Fibroblast of mammary gland (primary cell): Measurements from ENCODE around the gene PTOV1.

Source experiments
- DNase-seq: peaks from one replicate; pipeline ENCODE4 v3.0.0-alpha.2; 2010; ENCODE audit warnings: low read depth
- H3K4me3 ChIP-seq: 2 replicates; pipeline ENCODE4 v1.5.1; 2011; ENCODE audit warnings: low read depth, mild to moderate bottlenecking, low read length, moderate library complexity; ENCODE audit not compliant: control insufficient read depth
- CTCF ChIP-seq: conservative IDR thresholded peaks from 2 replicates; pipeline ENCODE4 v1.5.1; 2011; ENCODE audit warnings: low read depth, low read length, inconsistent platforms; ENCODE audit not compliant: control insufficient read depth, insufficient read depth

PTOV1 gene

GRCh38 chr19:49883094-49883493 lies 32.1 kb downstream of the PTOV1 start:
- no peak for TF ChIP-seq CTCF
- H3K4me3 ChIP-seq = no peak overlapping the region
- no peak for DNase-seq

DNA sequence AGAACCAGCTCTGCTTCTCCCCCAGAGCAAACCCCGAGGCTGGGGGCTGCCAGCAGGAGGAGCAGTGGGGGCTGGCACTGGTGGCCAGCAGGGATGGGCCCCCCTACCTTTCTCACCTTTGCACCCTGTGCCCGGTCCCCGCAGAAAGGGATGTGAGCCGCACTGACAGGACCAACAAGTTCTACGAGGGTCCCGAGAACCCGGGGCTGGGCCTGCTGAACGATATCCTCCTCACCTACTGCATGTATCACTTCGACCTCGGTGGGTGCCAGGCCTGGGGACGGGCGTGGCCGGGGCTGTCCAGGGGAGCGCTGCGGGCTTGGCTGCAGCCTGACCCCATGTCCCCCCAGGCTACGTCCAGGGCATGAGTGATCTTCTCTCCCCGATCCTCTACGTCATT lies 33.1 kb downstream of the PTOV1 start:
- TF ChIP-seq CTCF = no peak
- DNase-seq = no peak
- no peak overlapping the region for H3K4me3 ChIP-seq

DNA sequence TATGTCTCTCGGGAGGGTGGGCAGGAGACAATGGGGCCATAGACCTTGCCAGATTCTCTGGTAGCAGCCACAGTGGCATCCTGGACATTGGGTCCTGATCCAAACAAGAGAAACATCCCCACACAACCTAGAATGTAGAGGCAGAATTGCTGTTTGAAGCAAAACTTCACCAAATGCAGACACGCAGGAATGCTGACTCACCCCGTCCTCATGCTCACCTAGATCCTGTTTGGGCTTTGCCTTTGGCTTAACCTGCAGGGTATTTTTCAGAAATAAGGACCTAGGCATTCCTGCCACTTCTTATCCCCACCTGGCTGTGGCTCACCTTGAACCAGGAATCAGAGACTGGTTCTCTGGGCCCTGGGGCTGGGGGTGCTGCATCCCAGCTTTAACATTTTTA lies 33.8 kb downstream of the PTOV1 start:
- H3K4me3 ChIP-seq = no peak overlapping the region
- DNase-seq = no peak
- TF ChIP-seq CTCF = no peak

GRCh38 chr19:49887037-49887664 lies 36.2 kb downstream of the PTOV1 start:
- TF ChIP-seq CTCF = no peak
- DNase-seq = no peak
- no peak overlapping the region for H3K4me3 ChIP-seq

DNA sequence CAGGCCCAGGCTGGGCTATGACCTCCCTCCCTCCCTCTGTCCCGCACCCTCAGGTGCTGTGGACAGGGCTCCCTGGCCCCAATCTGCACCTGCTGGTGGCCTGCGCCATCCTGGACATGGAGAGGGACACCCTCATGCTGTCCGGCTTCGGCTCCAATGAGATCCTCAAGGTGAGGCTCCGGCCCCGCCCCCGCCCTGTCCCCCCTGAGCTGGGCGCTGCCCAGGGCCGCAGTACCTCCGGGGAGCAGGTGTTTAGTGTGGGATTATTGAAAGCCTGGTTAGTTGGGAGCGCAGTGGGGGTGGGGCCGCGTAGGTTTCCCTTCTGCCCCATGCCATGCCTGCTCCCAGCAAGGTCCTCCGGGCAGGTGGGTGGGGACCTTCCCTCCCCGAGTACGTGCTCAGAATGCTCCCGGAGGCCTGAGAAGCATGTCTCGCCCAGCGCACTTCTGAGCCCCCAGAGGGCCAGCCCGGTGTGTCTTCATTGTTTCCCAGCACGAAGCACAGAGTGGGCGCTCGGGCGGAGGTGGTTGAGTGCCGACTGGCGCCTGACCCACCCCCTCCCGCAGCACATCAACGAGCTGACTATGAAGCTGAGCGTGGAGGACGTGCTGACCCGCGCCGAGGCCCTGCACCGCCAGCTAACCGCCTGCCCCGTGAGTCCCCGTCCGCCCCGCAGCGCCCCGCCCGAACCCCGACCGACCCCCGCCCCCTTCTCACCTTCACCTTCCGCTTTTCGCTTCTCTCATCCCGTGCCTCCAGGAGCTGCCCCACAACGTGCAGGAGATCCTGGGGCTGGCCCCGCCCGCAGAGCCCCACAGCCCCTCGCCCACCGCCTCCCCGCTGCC lies 36.9 kb downstream of the PTOV1 start:
- no peak for DNase-seq
- TF ChIP-seq CTCF = no peak
- no peak overlapping the region for H3K4me3 ChIP-seq

GRCh38 chr19:49888510-49888824 lies 37.5 kb downstream of the PTOV1 start:
- DNase-seq = no peak
- TF ChIP-seq CTCF = no peak
- H3K4me3 ChIP-seq = no peak overlapping the region
